Lung (tissue), 12 donors: ENCODE data around the gene HOXB2. TPM values are rescaled to one million over a fixed set of nuclear protein-coding genes. Genes with fewer than 3 reads are reported as not detected.

Source experiments
- ATAC-seq: fragments of 200-7000 bp; cut with Tn5 transposase; one replicate; pipeline ENCODE4 v1.9.1; 2020; ENCODE audit warnings: moderate number of reproducible peaks; ENCODE audit not compliant: insufficient read depth, low FRiP score
- DNase-seq, 3 donors: peaks; one replicate each; pipeline ENCODE4 v3.0.0-alpha.2; 2013 to 2017
- H3K27ac ChIP-seq, 2 donors: one replicate each; pipeline ENCODE4 v1.5.1; 2013; ENCODE audit warnings: mild to moderate bottlenecking in 2 of 2, moderate library complexity in 2 of 2, control low read depth in 1 of 2, inconsistent platforms in 1 of 2, low read depth in 1 of 2, low read length in 1 of 2
- H3K27me3 ChIP-seq, 3 donors: one replicate each; pipeline ENCODE4 v1.5.1; 2013; ENCODE audit warnings: low read length in 2 of 3; ENCODE audit not compliant: control insufficient read depth in 3 of 3, insufficient read depth in 3 of 3
- H3K36me3 ChIP-seq, 4 donors: one replicate each; pipeline ENCODE4 v1.5.1; 2013; ENCODE audit warnings: low read length in 4 of 4, mild to moderate bottlenecking in 1 of 4, moderate library complexity in 1 of 4; ENCODE audit not compliant: control insufficient read depth in 4 of 4, insufficient read depth in 4 of 4
- H3K4me1 ChIP-seq, 5 donors: one replicate each; pipeline ENCODE4 v1.5.1; 2013; ENCODE audit warnings: low read length in 5 of 5, mild to moderate bottlenecking in 2 of 5, moderate library complexity in 1 of 5; ENCODE audit not compliant: control insufficient read depth in 5 of 5, insufficient read depth in 5 of 5
- H3K4me3 ChIP-seq: one replicate; pipeline ENCODE4 v1.5.1; 2013; ENCODE audit warnings: mild to moderate bottlenecking, control low read depth, moderate library complexity
- H3K9ac ChIP-seq, 2 donors: one replicate each; pipeline ENCODE4 v1.5.1; 2013; ENCODE audit warnings: low read length in 2 of 2, control low read depth in 1 of 2; ENCODE audit not compliant: insufficient read depth in 1 of 2
- H3K9me3 ChIP-seq, 4 donors: one replicate each; pipeline ENCODE4 v1.5.1; 2013; ENCODE audit warnings: low read length in 3 of 4, mild to moderate bottlenecking in 1 of 4, moderate library complexity in 1 of 4; ENCODE audit not compliant: control insufficient read depth in 4 of 4, insufficient read depth in 3 of 4
- WGBS, 2 donors: extraction: QIAGEN DNeasy Blood & Tissue Kit; methylation state at CpG; one replicate each; pipeline ENCODE4 v1.1.7; 2013; 5-methylcytosine and 5-hydroxymethylcytosine counted together
- polyA plus RNA-seq, 2 donors: library from polyadenylated mRNA; stranded (reverse); fragments of 200-250 nt; gene quantifications; one replicate each; pipeline ENCODE4 v1.2.1, GENCODE V29; 2013
- total RNA-seq, 2 donors: library from RNA; depleted of rRNA in 1 of 2; stranded (reverse); fragments of >200 nt in 1 of 2; gene quantifications; one replicate each; pipeline ENCODE4 v1.2.1, GENCODE V29; 2014 to 2021
- TF ChIP-seq, protein P1 (sequence below): IDR thresholded peaks from 2 replicates; pipeline ENCODE4 v1.5.1; 2012; ENCODE audit warnings: mild to moderate bottlenecking; ENCODE audit errors: control extremely low read depth, extremely low read depth
- donor health status: control.
- donor health status: control.
- donor health status: Bipolar disorder and iron deficiency.
- donor health status: healthy.
- donor health status: DM: yes; HTN: yes; CAD: no.

The HOXB2 gene
- total and polyA plus RNA-seq, 4 donors, result 4.1 to 13.9 (median 7.3) TPM

GRCh38 chr17:48574505-48575065, 29.7 kb upstream of the HOXB2 start:
- 47 to 66% methylated on average over 8 of the region's 8 CpGs for WGBS, 2 donors
- Histone ChIP-seq H3K4me1 (peaks cover 0 to 82% (median 0%) of the 10 kb centered on the region in 5 donors), H3K9me3 (no peaks in the 10 kb centered on the region), H3K36me3 (peaks cover 0 to 32% (median 1%) of the 10 kb centered on the region in 4 donors), H3K9ac (peak overlapping the region; percentile 59 to 96), H3K4me3 (no peak overlapping the region), H3K27ac (peak overlapping the region in 1 of 2 donors; percentile 46), H3K27me3 (peaks cover 0 to 70% (median 15%) of the 10 kb centered on the region in 3 donors)
- DNase-seq, result peak in 1 of 3 donors; percentile 67
- no peak for ATAC-seq
- TF ChIP-seq, protein P1, sequence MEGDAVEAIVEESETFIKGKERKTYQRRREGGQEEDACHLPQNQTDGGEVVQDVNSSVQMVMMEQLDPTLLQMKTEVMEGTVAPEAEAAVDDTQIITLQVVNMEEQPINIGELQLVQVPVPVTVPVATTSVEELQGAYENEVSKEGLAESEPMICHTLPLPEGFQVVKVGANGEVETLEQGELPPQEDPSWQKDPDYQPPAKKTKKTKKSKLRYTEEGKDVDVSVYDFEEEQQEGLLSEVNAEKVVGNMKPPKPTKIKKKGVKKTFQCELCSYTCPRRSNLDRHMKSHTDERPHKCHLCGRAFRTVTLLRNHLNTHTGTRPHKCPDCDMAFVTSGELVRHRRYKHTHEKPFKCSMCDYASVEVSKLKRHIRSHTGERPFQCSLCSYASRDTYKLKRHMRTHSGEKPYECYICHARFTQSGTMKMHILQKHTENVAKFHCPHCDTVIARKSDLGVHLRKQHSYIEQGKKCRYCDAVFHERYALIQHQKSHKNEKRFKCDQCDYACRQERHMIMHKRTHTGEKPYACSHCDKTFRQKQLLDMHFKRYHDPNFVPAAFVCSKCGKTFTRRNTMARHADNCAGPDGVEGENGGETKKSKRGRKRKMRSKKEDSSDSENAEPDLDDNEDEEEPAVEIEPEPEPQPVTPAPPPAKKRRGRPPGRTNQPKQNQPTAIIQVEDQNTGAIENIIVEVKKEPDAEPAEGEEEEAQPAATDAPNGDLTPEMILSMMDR, result no peak

DNA sequence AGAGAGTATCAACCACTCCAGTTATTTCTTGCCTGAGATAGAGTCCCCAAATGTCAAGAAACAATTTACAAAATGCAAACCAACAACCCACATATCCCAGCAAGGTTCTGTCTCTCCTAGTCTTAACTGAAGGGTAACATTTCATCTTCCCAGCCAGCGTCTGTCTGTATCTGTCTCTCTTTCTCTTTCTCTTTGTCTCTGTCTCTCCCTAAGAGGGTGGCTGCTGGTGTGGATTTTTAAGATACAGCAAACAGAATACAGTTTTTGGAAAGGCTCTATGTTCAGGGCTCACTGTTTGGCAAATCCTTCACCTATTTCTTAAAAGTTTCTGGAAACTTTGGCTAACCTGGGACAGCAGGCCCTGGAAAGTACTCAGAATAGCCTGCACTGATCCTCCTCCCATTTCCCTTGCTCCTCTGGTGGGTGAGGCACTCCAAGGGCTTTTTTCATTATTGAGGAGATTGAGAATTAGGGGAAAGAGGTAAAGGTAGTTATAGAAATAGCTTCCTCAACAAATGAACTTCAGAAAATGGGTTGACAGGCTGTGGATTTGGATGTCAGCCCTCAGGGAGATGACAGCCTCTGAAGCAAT, 27.0 kb upstream of the HOXB2 start:
- peak overlapping the region; percentile 59 to 96 for H3K9ac ChIP-seq
- 68 to 87% methylated on average over 1 of the region's 1 CpG for WGBS, 2 donors
- peaks cover 0 to 72% (median 6%) of the 10 kb centered on the region in 3 donors for H3K27me3 ChIP-seq
- peaks cover 0 to 3% (median 0%) of the 10 kb centered on the region in 4 donors for H3K9me3 ChIP-seq
- peaks cover 0 to 87% (median 6%) of the 10 kb centered on the region in 5 donors for H3K4me1 ChIP-seq
- TF ChIP-seq, protein P1, result no peak
- H3K27ac ChIP-seq, result peak overlapping the region in 1 of 2 donors; percentile 82
- DNase-seq (no peak), ATAC-seq (no peak)
- no peak overlapping the region for H3K4me3 ChIP-seq
- H3K36me3 ChIP-seq, result peaks cover 0 to 30% (median 1%) of the 10 kb centered on the region in 4 donors

- no peak for ATAC-seq
- DNase-seq, result peak; percentile 74 to 91 (median 87)
- Histone ChIP-seq H3K27ac (peak overlapping the region in 1 of 2 donors; percentile 82), H3K36me3 (peaks cover 0 to 26% (median 1%) of the 10 kb centered on the region in 4 donors), H3K9ac (peak overlapping the region; percentile 59 to 96), H3K9me3 (peaks cover 0 to 3% (median 0%) of the 10 kb centered on the region in 4 donors), H3K4me3 (no peak overlapping the region), H3K4me1 (peaks cover 0 to 90% (median 6%) of the 10 kb centered on the region in 5 donors), H3K27me3 (peaks cover 0 to 72% (median 5%) of the 10 kb centered on the region in 3 donors)
- WGBS, 2 donors, result 32 to 60% methylated on average over 26 of the region's 26 CpGs
- TF ChIP-seq, protein P1, result no peak
Measured at GRCh38 chr17:48571024-48571818, 26.3 kb upstream of the HOXB2 start.
